Peyer's patch (tissue), 4 donors: ENCODE results near the gene PNMA8C.

ENCODE experiments used
- POLR2A ChIP-seq, 2 donors: fragments of 450-650 bp; IDR thresholded peaks; one replicate each; pipeline ENCODE4 v1.5.1; 2017; ENCODE audit warnings: antibody characterized with exemption in 2 of 2, mild to moderate bottlenecking in 2 of 2, moderate library complexity in 2 of 2
- TF ChIP-seq, protein P1 (sequence below), 6 experiments: fragments of 450-650 bp in 4 of 6; fragments of 200-600 bp in 2 of 6; sonication (generic) in 1 of 6; IDR thresholded peaks; one replicate each; pipeline ENCODE4 v1.5.1; 2017 to 2019; ENCODE audit warnings: antibody characterized with exemption in 6 of 6, mild to moderate bottlenecking in 3 of 6, moderate library complexity in 1 of 6

- TF ChIP-seq, protein P1, sequence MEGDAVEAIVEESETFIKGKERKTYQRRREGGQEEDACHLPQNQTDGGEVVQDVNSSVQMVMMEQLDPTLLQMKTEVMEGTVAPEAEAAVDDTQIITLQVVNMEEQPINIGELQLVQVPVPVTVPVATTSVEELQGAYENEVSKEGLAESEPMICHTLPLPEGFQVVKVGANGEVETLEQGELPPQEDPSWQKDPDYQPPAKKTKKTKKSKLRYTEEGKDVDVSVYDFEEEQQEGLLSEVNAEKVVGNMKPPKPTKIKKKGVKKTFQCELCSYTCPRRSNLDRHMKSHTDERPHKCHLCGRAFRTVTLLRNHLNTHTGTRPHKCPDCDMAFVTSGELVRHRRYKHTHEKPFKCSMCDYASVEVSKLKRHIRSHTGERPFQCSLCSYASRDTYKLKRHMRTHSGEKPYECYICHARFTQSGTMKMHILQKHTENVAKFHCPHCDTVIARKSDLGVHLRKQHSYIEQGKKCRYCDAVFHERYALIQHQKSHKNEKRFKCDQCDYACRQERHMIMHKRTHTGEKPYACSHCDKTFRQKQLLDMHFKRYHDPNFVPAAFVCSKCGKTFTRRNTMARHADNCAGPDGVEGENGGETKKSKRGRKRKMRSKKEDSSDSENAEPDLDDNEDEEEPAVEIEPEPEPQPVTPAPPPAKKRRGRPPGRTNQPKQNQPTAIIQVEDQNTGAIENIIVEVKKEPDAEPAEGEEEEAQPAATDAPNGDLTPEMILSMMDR (IDR thresholded peaks at IDR 0.05), result no peak
- no peak for TF ChIP-seq POLR2A (IDR thresholded peaks at IDR 0.05)
Observed at GRCh38 chr19:46446021-46446420, 17.3 kb upstream of the PNMA8C start.
